ENCODE data around the gene MCUB. TPM values are rescaled to one million over a fixed set of nuclear protein-coding genes. Genes with fewer than 3 reads are reported as not detected.
A peak's percentile ranks its signal among the peaks of the same experiment; 100 is the strongest.

The MCUB gene
- total and polyA plus RNA-seq, 8 donors = 0.88 to 6.5 (median 2.9) TPM

DNA sequence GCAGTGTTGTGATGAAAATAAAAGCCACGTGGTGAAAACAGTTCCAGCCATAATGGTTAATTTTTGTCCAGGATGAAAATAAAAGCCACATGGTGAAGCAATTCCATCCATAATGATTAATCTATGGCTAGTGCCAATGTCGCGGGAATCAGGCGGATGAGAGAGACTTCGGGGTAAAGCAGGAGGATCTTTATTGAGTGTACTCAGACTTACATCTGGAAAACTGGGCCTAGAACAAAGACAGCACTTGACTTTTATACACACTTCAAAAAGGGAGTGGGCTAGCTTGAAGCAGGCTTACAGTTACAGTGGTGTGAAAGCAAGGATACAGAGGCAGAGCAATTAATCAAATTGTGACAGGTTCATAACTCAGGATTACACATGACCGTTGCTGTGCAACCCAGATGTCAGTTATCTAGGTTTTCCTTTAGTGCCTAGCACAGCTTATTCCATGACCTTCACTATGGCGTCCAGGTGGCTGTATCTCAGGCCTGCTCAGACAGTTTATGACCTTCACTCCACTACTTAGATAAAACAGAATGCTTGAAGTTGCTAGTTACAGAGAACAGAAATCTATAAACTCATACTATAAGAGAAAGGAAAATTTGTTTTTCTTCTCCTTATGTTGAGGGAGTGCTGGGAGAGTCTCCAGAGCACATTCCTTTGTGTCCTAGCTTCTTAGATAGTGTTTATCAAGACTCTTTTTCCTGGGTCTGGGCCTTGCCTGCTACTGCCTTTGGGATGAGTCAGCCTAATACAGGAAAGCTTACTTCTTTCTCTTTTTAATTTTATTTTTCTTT is 175.7 kb downstream of the MCUB start:
- peak overlapping the region; percentile 14 to 65 (median 62) for H3K27ac ChIP-seq
- DNase-seq (peak in 4 of 6 donors; percentile 36 to 79 (median 66)), FAIRE-seq (peak; percentile 13), ATAC-seq (peak; percentile 90 to 97 (median 96))
- TF ChIP-seq, protein P1, sequence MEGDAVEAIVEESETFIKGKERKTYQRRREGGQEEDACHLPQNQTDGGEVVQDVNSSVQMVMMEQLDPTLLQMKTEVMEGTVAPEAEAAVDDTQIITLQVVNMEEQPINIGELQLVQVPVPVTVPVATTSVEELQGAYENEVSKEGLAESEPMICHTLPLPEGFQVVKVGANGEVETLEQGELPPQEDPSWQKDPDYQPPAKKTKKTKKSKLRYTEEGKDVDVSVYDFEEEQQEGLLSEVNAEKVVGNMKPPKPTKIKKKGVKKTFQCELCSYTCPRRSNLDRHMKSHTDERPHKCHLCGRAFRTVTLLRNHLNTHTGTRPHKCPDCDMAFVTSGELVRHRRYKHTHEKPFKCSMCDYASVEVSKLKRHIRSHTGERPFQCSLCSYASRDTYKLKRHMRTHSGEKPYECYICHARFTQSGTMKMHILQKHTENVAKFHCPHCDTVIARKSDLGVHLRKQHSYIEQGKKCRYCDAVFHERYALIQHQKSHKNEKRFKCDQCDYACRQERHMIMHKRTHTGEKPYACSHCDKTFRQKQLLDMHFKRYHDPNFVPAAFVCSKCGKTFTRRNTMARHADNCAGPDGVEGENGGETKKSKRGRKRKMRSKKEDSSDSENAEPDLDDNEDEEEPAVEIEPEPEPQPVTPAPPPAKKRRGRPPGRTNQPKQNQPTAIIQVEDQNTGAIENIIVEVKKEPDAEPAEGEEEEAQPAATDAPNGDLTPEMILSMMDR (IDR thresholded peaks at IDR 0.05) = no peak
- H3K36me3 ChIP-seq = no peaks in the 10 kb centered on the region
- WGBS, 2 donors = 17 to 24% methylated on average over 7 of the region's 7 CpGs
- no peaks in the 10 kb centered on the region for H3K27me3 ChIP-seq
- H3K9me3 ChIP-seq = no peaks in the 10 kb centered on the region
- peaks cover 13 to 14% (median 13%) of the 10 kb centered on the region in 3 donors for H3K4me1 ChIP-seq
- no peak overlapping the region for H3K4me3 ChIP-seq
- intact Hi-C loops (cut with DNase I) = no loop called here

Other genes starting within 250 kb of the MCUB start
- gene SEC24B, start 126.4 kb upstream of the MCUB start, total RNA-seq = 10 to 100 TPM; 11.8 to 16.5 (median 12.5) TPM
- 1 to 10 TPM; 4.9 to 9.1 TPM for gene SEC24B, start 126.4 kb upstream of the MCUB start, polyA plus RNA-seq
- 10 to 100 TPM in 3 of 6 donors, 1 to 10 TPM in 3; 6.4 to 18.6 (median 10.1) TPM for gene CASP6, start 143.2 kb downstream of the MCUB start, total RNA-seq
- 10 to 100 TPM in 1 of 2 donors, 1 to 10 TPM in 1; 9.8 to 14.8 TPM for gene CASP6, start 143.2 kb downstream of the MCUB start, polyA plus RNA-seq
- 10 to 100 TPM; 31.0 to 45.4 (median 34.6) TPM for gene PLA2G12A, start 169.8 kb downstream of the MCUB start, total RNA-seq
- 10 to 100 TPM in 1 of 2 donors, 1 to 10 TPM in 1; 8.4 to 12.0 TPM for gene PLA2G12A, start 169.8 kb downstream of the MCUB start, polyA plus RNA-seq
- 10 to 100 TPM; 13.0 to 84.9 (median 25.8) TPM for gene CFI, start 241.8 kb downstream of the MCUB start, total RNA-seq
- 10 to 100 TPM; 27.9 to 61.8 TPM for gene CFI, start 241.8 kb downstream of the MCUB start, polyA plus RNA-seq